Type B pancreatic cell (in vitro differentiated cells): ENCODE data around the gene BABAM1. TPM values are rescaled to one million over a fixed set of nuclear protein-coding genes. Genes with fewer than 3 reads are reported as not detected.

Experiments
- DNase-seq: peaks from one replicate; pipeline ENCODE4 v3.0.0; 2021; ENCODE audit warnings: mixed read lengths; ENCODE audit not compliant: unreplicated experiment; ENCODE audit errors: extremely low spot score
- H3K27ac Mint-ChIP-seq: 2 replicates; pipeline ENCODE4 v1.8.0; 2021; ENCODE audit warnings: mild to moderate bottlenecking, mixed read lengths
- H3K27me3 Mint-ChIP-seq: 2 replicates; pipeline ENCODE4 v1.8.0; 2021; ENCODE audit warnings: mixed read lengths
- H3K36me3 Mint-ChIP-seq: 2 replicates; pipeline ENCODE4 v1.8.0; 2021; ENCODE audit warnings: mixed read lengths
- H3K4me1 Mint-ChIP-seq: one replicate; pipeline ENCODE4 v1.8.0; 2021; ENCODE audit warnings: mixed read lengths; ENCODE audit not compliant: unreplicated experiment
- H3K4me3 Mint-ChIP-seq: 2 replicates; pipeline ENCODE4 v1.8.0; 2021; ENCODE audit warnings: mild to moderate bottlenecking, mixed read lengths
- H3K9me3 Mint-ChIP-seq: 2 replicates; pipeline ENCODE4 v1.8.0; 2021; ENCODE audit warnings: mixed read lengths
- total RNA-seq: library from RNA; stranded (reverse); gene quantifications from 2 replicates; pipeline ENCODE4 v1.2.1, GENCODE V29; 2021; ENCODE audit warnings: low replicate concordance
- TF ChIP-seq, protein P1 (sequence below): fragments of 200-600 bp; sonication (generic); conservative IDR thresholded peaks from 2 replicates; pipeline ENCODE4 v1.5.0; 2021; ENCODE audit warnings: antibody characterized with exemption, mild to moderate bottlenecking

Gene BABAM1
- total RNA-seq, 1 donor from 2014 or later: 93.3 TPM

DNA sequence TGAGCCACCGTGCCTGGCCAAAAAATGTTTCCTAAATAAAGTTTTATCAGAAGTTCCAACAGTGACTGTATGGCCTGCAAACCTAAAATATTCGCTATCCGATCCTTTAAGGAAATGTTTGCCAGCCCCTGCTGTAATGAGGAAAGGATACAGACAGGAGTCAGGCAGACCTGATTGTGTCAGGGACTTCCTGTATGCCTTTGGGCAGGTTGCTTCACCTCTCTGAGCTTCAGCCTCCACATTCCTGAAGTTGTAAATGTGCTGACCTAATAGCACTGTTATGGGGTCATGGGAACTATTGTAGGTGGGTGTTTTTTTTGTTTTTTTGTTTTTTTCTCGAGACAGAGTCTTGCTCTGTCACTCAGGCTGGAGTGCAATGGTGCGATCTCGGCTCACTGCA is 29.7 kb downstream of the BABAM1 start:
- no peak overlapping the region for H3K4me3 Mint-ChIP-seq
- H3K9me3 Mint-ChIP-seq: no peaks in the 10 kb centered on the region
- peaks cover 3% of the 10 kb centered on the region for H3K36me3 Mint-ChIP-seq
- H3K27me3 Mint-ChIP-seq: no peaks in the 10 kb centered on the region
- TF ChIP-seq, protein P1, sequence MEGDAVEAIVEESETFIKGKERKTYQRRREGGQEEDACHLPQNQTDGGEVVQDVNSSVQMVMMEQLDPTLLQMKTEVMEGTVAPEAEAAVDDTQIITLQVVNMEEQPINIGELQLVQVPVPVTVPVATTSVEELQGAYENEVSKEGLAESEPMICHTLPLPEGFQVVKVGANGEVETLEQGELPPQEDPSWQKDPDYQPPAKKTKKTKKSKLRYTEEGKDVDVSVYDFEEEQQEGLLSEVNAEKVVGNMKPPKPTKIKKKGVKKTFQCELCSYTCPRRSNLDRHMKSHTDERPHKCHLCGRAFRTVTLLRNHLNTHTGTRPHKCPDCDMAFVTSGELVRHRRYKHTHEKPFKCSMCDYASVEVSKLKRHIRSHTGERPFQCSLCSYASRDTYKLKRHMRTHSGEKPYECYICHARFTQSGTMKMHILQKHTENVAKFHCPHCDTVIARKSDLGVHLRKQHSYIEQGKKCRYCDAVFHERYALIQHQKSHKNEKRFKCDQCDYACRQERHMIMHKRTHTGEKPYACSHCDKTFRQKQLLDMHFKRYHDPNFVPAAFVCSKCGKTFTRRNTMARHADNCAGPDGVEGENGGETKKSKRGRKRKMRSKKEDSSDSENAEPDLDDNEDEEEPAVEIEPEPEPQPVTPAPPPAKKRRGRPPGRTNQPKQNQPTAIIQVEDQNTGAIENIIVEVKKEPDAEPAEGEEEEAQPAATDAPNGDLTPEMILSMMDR: no peak
- no peak for DNase-seq
- H3K4me1 Mint-ChIP-seq: peaks cover 4% of the 10 kb centered on the region
- no peak overlapping the region for H3K27ac Mint-ChIP-seq

DNA sequence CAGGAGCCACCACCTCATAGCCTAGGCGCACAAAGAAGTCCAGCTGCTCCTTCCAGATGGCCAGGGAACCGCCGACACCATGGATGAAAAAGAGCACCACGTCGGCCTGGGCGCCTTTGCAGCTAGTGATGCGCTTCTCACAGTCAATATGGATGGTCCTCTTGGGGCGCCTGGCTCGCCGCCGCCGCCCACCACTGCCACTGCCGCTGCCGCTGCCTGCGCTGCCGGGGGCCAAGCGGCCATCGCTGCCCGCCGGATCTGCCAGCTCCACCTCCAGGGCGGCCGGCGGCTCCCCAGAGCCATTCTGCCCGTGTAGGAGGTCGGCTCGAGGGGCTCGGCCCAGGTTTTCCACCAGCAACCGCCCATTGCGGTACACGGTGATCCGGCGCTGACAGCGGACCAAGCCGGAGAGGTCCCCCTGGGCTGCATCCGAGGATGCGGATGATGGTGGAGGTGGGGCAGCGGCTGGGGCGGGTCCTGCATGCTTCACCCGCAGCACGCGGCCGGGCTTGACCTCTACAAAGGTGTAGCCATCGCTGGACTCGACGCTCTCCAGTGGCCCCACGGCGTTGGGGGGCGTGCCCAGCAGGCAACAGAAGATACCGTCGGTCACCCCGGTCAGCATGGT is 33.9 kb downstream of the BABAM1 start:
- TF ChIP-seq, protein P1: no peak
- no peaks in the 10 kb centered on the region for H3K9me3 Mint-ChIP-seq
- peaks cover 10% of the 10 kb centered on the region for H3K4me1 Mint-ChIP-seq
- H3K27me3 Mint-ChIP-seq: no peaks in the 10 kb centered on the region
- peaks cover 3% of the 10 kb centered on the region for H3K36me3 Mint-ChIP-seq
- H3K27ac Mint-ChIP-seq: no peak overlapping the region
- peak; percentile 66 for DNase-seq
- no peak overlapping the region for H3K4me3 Mint-ChIP-seq

DNA sequence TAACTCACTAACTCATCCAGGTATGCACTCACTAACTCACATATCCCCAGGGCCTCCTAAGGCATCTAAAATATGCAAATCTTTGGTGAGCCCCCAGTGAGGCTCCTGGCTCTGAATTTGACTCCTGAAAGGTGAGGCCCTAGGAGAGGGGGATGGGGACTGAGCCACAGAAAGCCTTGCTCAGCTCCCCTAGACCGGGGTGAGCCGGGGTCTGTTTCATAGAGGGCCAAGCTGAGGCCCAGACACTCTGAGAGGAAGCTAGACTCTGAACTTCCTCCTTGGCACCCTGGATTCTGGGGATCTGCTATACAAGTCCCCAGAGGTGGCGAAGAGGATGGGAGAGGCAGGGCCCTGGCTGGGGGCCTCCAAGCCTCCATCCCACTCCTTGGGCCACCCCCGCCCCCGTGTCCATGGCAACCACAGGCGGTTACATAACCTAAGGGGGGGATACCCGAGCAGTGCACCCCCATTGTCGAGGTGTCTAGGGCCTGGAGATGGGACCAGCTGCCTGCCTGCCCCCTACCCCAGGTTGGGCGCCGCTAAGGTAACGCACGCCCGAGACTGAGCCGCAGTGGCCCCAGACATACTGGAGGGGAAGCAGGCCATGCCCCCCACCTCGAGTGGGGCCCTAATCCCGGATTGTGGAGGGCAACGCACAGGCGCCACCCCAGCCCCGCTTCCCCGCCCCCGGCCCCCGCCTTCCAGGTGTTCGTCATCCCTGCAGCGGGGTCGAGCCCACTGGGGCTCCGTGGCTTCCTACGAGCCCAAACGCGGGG is 35.3 kb downstream of the BABAM1 start:
- Mint-ChIP-seq H3K36me3 (no peaks in the 10 kb centered on the region), H3K27ac (peak overlapping the region; percentile 66), H3K9me3 (no peaks in the 10 kb centered on the region), H3K4me3 (peak overlapping the region; percentile 80), H3K4me1 (peaks cover 11% of the 10 kb centered on the region), H3K27me3 (no peaks in the 10 kb centered on the region)
- TF ChIP-seq, protein P1: no peak
- peak; percentile 68 for DNase-seq

DNA sequence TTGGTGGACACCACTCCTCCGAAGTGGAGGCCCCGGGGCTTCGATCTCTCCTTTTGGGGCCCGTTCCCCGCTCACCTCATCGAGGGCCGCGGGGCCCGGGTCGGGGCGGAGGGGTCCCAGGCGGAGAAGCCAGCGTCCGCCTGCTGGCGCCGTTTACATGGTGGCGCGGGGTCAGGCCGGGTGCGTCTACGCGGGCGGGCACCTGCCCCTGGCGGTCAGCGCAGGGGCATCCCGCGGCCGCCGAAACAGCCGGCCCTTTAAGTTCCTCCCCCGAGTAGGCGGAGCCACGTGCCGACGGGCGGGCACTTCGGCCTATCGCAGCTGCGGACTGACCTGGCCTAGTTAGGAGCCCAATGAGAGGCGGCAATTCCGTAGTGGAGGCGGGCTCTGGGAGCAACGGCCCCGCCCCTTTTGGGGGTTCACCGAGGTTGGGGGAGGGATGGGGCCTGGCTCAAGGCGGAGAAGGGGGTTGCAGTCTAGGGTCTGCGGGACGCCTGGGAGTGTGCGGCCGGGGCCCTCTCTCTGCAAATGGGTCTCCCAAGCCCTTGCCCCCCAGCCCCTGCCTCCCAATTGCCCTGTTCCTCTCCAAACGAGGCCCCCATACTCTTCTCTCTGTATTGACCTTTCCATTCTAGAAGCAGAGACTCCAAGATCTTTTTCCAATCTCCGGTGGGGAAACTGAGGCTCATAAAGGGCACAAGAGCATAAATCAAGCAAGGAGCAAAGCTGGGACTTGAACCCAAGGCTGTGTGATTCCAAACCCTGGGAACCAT is 36.1 kb downstream of the BABAM1 start, which contains the start of gene ABHD8:
Gene ABHD8, minus strand, starts transcription at position 259 of the 773 bp plus-strand sequence. CDS start 1,809 bp downstream, outside the sequence.
- Mint-ChIP-seq H3K9me3 (no peaks in the 10 kb centered on the region), H3K27me3 (no peaks in the 10 kb centered on the region), H3K4me1 (peaks cover 17% of the 10 kb centered on the region), H3K36me3 (no peaks in the 10 kb centered on the region), H3K4me3 (peak within 1 kb of the TSS; percentile 82), H3K27ac (peak within 1 kb of the TSS; percentile 66)
- TF ChIP-seq, protein P1: peak; percentile 83
- peak; percentile 97 for DNase-seq

DNA sequence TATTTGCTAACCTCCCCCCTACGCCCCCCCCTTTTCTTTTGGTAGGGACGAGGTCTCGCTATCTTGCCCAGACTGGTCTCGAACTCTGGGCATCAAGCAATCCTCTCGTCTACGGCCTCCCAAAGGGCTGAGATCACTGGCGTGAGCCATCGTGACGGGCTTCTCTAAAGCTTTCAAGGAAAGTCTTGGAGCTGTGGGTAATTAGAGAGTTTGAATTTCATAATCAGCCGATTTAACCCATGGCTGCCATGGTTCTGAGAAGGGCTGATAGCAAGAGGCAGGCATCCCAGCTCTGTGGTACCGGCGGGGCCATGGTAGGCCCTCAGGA is 36.7 kb downstream of the BABAM1 start:
- H3K9me3 Mint-ChIP-seq: no peaks in the 10 kb centered on the region
- H3K27ac Mint-ChIP-seq: peak overlapping the region; percentile 55
- peak overlapping the region; percentile 82 for H3K4me3 Mint-ChIP-seq
- DNase-seq: no peak
- no peaks in the 10 kb centered on the region for H3K36me3 Mint-ChIP-seq
- peaks cover 18% of the 10 kb centered on the region for H3K4me1 Mint-ChIP-seq
- no peaks in the 10 kb centered on the region for H3K27me3 Mint-ChIP-seq
- TF ChIP-seq, protein P1: no peak
